ENCODE results near the gene LGALS7.
"Not testable (repeated sequence)": the region's sequence is repeated elsewhere in the genome, so short reads cannot be mapped to it uniquely, and the experiment has no call there.

LGALS7 gene

GRCh38 chr19:38795549-38795948 lies 22.2 kb upstream of the LGALS7 start:
- no peak for TF ChIP-seq CTCF (IDR thresholded peaks at IDR 0.05; ENCODE audit: low read depth, low read length)
- DNase-seq (ENCODE audit: extremely low read depth, low read depth): no peak

GRCh38 chr19:38793671-38794070 lies 20.4 kb upstream of the LGALS7 start:
- no peak for TF ChIP-seq CTCF (IDR thresholded peaks at IDR 0.05; ENCODE audit: low read depth, low read length)
- DNase-seq (ENCODE audit: extremely low read depth, low read depth): no peak

GRCh38 chr19:38793177-38793576 lies 19.9 kb upstream of the LGALS7 start:
- DNase-seq (ENCODE audit: extremely low read depth, low read depth): no peak
- TF ChIP-seq CTCF (IDR thresholded peaks at IDR 0.05; ENCODE audit: low read depth, low read length): no peak

GRCh38 chr19:38792250-38793111 lies 19.2 kb upstream of the LGALS7 start:
- TF ChIP-seq CTCF (IDR thresholded peaks at IDR 0.05; ENCODE audit: low read depth, low read length): peak; percentile 19
- no peak for DNase-seq (ENCODE audit: extremely low read depth, low read depth)

GRCh38 chr19:38791451-38792064 lies 18.2 kb upstream of the LGALS7 start:
- DNase-seq (ENCODE audit: extremely low read depth, low read depth): not testable (repeated sequence)

GRCh38 chr19:38790507-38791403 lies 17.4 kb upstream of the LGALS7 start:
- not testable (repeated sequence) for DNase-seq (ENCODE audit: extremely low read depth, low read depth)

- TF ChIP-seq CTCF (IDR thresholded peaks at IDR 0.05; ENCODE audit: low read depth, low read length): no peak
- DNase-seq (ENCODE audit: extremely low read depth, low read depth): no peak
Observed at GRCh38 chr19:38788478-38789243, 15.3 kb upstream of the LGALS7 start, which contains the start of gene LGALS7B. TSS of gene LGALS7B (plus strand) at chr19:38789200. CDS start at chr19:38789227, 27 bp downstream.
